Esophagus (tissue), 2 donors: ENCODE results near the gene TCF21. TPM values are rescaled to one million over a fixed set of nuclear protein-coding genes. Genes with fewer than 3 reads are reported as not detected.
"Not testable (repeated sequence)": the region's sequence is repeated elsewhere in the genome, so short reads cannot be mapped to it uniquely, and the experiment has no call there.

ENCODE experiments used
- H3K27ac ChIP-seq, 2 donors: one replicate each; pipeline ENCODE4 v1.5.1; 2013; ENCODE audit warnings: low read depth in 2 of 2, mild to moderate bottlenecking in 2 of 2, inconsistent platforms in 1 of 2, low read length in 1 of 2, moderate library complexity in 1 of 2
- H3K27me3 ChIP-seq, 2 donors: one replicate each; pipeline ENCODE4 v1.6.1; 2013; ENCODE audit warnings: low read length in 2 of 2, control low read depth in 1 of 2, mild to moderate bottlenecking in 1 of 2; ENCODE audit not compliant: insufficient read depth in 2 of 2, control insufficient read depth in 1 of 2
- H3K36me3 ChIP-seq, 2 donors: one replicate each; pipeline ENCODE4 v1.6.1; 2013; ENCODE audit warnings: low read length in 1 of 2; ENCODE audit not compliant: control insufficient read depth in 2 of 2, insufficient read depth in 2 of 2
- H3K4me1 ChIP-seq, 2 donors: one replicate each; pipeline ENCODE4 v1.6.1; 2013; ENCODE audit warnings: low read length in 1 of 2; ENCODE audit not compliant: control insufficient read depth in 2 of 2, insufficient read depth in 2 of 2
- H3K4me3 ChIP-seq, 2 donors: one replicate each; pipeline ENCODE4 v1.5.1; 2013; ENCODE audit warnings: low read length in 2 of 2, mild to moderate bottlenecking in 2 of 2, low read depth in 1 of 2, moderate library complexity in 1 of 2
- H3K9me3 ChIP-seq, 2 donors: one replicate each; pipeline ENCODE4 v1.6.1; 2013; ENCODE audit warnings: mild to moderate bottlenecking in 2 of 2, low read depth in 1 of 2, low read length in 1 of 2, moderate library complexity in 1 of 2; ENCODE audit not compliant: control insufficient read depth in 2 of 2, insufficient read depth in 1 of 2
- WGBS, 2 donors: extraction: QIAGEN DNeasy Blood & Tissue Kit; methylation state at CpG; one replicate each; pipeline ENCODE4 v1.1.7; 2013; 5-methylcytosine and 5-hydroxymethylcytosine counted together
- polyA plus RNA-seq, 2 donors: library from polyadenylated mRNA; stranded (reverse); fragments of 200-250 nt; gene quantifications; one replicate each; pipeline ENCODE4 v1.2.3, GENCODE V29; 2013
- donor health status: healthy with polysubstance abuse.
- donor health status: Bipolar disorder and iron deficiency.

The TCF21 gene
- polyA plus RNA-seq, 2 donors: 1.2 to 1.9 TPM

GRCh38 chr6:133857696-133858095 lies 31.2 kb upstream of the TCF21 start:
- Histone ChIP-seq H3K27me3 (peaks cover 0 to 8% of the 10 kb centered on the region in 2 donors), H3K4me1 (peaks cover 0 to 2% of the 10 kb centered on the region in 2 donors), H3K36me3 (no peaks in the 10 kb centered on the region), H3K9me3 (peaks cover 0 to 3% of the 10 kb centered on the region in 2 donors), H3K27ac (no peak overlapping the region), H3K4me3 (no peak overlapping the region)

- not testable (repeated sequence) for H3K9me3 ChIP-seq, H3K4me1 ChIP-seq
- WGBS, 2 donors: 65 to 69% methylated on average over 2 of the region's 2 CpGs
These were observed 27.6 kb upstream of the TCF21 start for GRCh38 chr6:133861337-133861736.

GRCh38 chr6:133863228-133863627 lies 25.7 kb upstream of the TCF21 start:
- Histone ChIP-seq H3K27ac (no peak overlapping the region), H3K4me3 (no peak overlapping the region), H3K27me3 (no peaks in the 10 kb centered on the region), H3K36me3 (no peaks in the 10 kb centered on the region), H3K9me3 (peaks cover 0 to 3% of the 10 kb centered on the region in 2 donors), H3K4me1 (no peaks in the 10 kb centered on the region)
- WGBS, 2 donors: 84 to 89% methylated on average over 1 of the region's 1 CpG

More at GRCh38 chr6:133861337-133861736, 27.6 kb upstream of the TCF21 start:
- not testable (repeated sequence) for H3K4me3 ChIP-seq, H3K27me3 ChIP-seq, H3K36me3 ChIP-seq, H3K27ac ChIP-seq

- Histone ChIP-seq H3K36me3 (no peaks in the 10 kb centered on the region), H3K4me1 (no peaks in the 10 kb centered on the region), H3K27me3 (no peaks in the 10 kb centered on the region), H3K4me3 (no peak overlapping the region), H3K27ac (no peak overlapping the region), H3K9me3 (peaks cover 0 to 3% of the 10 kb centered on the region in 2 donors)
- 90 to 93% methylated on average over 4 of the region's 4 CpGs for WGBS, 2 donors
These were observed 23.2 kb upstream of the TCF21 start for GRCh38 chr6:133865680-133866079.

- H3K36me3 ChIP-seq: no peaks in the 10 kb centered on the region
- H3K27ac ChIP-seq: no peak overlapping the region
- no peak overlapping the region for H3K4me3 ChIP-seq
- no peaks in the 10 kb centered on the region for H3K4me1 ChIP-seq
- no peaks in the 10 kb centered on the region for H3K9me3 ChIP-seq
- no peaks in the 10 kb centered on the region for H3K27me3 ChIP-seq
These were observed 17.8 kb upstream of the TCF21 start for GRCh38 chr6:133871131-133871530.

- 64 to 76% methylated on average over 5 of the region's 5 CpGs for WGBS, 2 donors
- Histone ChIP-seq H3K9me3 (no peaks in the 10 kb centered on the region), H3K4me3 (no peak overlapping the region)
These were observed 15.4 kb upstream of the TCF21 start for GRCh38 chr6:133873538-133873937.

GRCh38 chr6:133877116-133877515 lies 11.8 kb upstream of the TCF21 start:
- no peak overlapping the region for H3K4me3 ChIP-seq
- no peaks in the 10 kb centered on the region for H3K4me1 ChIP-seq
- H3K9me3 ChIP-seq: no peaks in the 10 kb centered on the region
- WGBS, 2 donors: 68% methylated on average over 5 of the region's 5 CpGs
- H3K27me3 ChIP-seq: no peaks in the 10 kb centered on the region
- no peaks in the 10 kb centered on the region for H3K36me3 ChIP-seq
- no peak overlapping the region for H3K27ac ChIP-seq

More at GRCh38 chr6:133873538-133873937, 15.4 kb upstream of the TCF21 start:
- Histone ChIP-seq H3K27ac (no peak overlapping the region), H3K36me3 (no peaks in the 10 kb centered on the region), H3K4me1 (no peaks in the 10 kb centered on the region), H3K27me3 (no peaks in the 10 kb centered on the region)

GRCh38 chr6:133880006-133880405 lies 8.9 kb upstream of the TCF21 start:
- Histone ChIP-seq H3K4me3 (no peak overlapping the region), H3K36me3 (no peaks in the 10 kb centered on the region), H3K27me3 (peaks cover 0 to 3% of the 10 kb centered on the region in 2 donors), H3K9me3 (no peaks in the 10 kb centered on the region), H3K4me1 (no peaks in the 10 kb centered on the region), H3K27ac (no peak overlapping the region)

- Histone ChIP-seq H3K9me3 (no peaks in the 10 kb centered on the region), H3K36me3 (no peaks in the 10 kb centered on the region), H3K4me3 (no peak overlapping the region), H3K27ac (no peak overlapping the region), H3K27me3 (peaks cover 0 to 3% of the 10 kb centered on the region in 2 donors), H3K4me1 (no peaks in the 10 kb centered on the region)
- WGBS, 2 donors: 78 to 82% methylated on average over 2 of the region's 2 CpGs
These were observed 8.0 kb upstream of the TCF21 start for GRCh38 chr6:133880896-133881295.

- Histone ChIP-seq H3K9me3 (peaks cover 0 to 6% of the 10 kb centered on the region in 2 donors), H3K4me3 (no peak overlapping the region), H3K27me3 (peaks cover 0 to 19% of the 10 kb centered on the region in 2 donors), H3K27ac (no peak overlapping the region), H3K36me3 (no peaks in the 10 kb centered on the region), H3K4me1 (peaks cover 0 to 3% of the 10 kb centered on the region in 2 donors)
- WGBS, 2 donors: 33 to 45% methylated on average over 2 of the region's 2 CpGs
These were observed 2.7 kb upstream of the TCF21 start for GRCh38 chr6:133886104-133886775.
